Activated naive CD4-positive, alpha-beta T cell (primary cell): ENCODE results near the gene ATR.
"Not testable (repeated sequence)": the region's sequence is repeated elsewhere in the genome, so short reads cannot be mapped to it uniquely, and the experiment has no call there.

ENCODE experiments used
- DNase-seq, 4 experiments: peaks; one replicate each; lab custom pipeline; 2025; lab: John Stamatoyannopoulos, UW

ATR gene

DNA sequence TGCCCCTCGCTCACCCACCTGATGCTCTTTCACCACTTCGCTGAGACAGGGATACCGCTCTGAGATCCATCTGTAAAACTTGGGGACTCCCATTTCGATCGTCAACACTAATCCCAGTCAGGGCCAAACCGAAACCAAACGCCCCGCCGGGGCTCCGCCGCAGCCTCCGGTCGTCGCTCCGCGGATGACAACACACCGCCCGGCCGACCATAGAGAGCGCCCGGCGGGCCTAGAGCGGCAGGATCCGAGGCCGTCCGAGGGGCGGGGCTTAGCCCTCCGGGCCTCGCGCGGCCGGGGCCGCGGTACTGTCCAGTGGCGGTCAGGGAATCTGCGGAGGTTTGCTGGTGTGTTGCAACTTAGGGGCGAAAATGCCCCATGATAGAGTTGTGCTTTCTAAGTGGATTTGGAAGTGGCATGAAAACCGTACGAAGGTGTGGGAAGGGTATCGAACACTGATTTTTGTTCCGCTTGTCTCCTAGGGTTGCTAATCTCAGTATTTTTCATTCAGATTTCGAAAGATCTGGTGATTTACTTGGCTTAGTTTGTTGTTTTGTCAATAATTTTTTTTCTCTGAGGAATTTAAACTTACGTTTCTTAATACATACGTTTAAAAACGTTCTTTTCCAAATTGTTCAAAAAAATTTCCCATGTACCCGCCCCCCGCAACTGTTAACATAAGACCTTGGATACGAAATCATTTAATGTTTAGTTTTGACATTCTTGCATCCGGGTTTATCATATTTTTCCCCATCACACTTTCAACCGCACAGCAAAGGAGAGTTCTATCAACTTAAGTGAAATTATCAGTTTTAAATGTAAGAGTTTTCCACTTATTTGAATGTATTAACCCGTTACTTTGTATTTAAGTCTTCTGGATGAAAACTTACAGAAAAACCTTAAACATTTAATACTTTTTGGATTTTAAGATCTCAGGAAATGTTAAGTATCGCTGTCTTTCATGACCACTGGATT is 130.4 kb downstream of the ATR start, which contains the start of gene XRN1:
TSS of gene XRN1 (minus strand) at position 186 of the 972 bp plus-strand sequence. CDS start at position 93, 93 bp downstream.
- peak; percentile 68 to 93 (median 84) for DNase-seq

DNA sequence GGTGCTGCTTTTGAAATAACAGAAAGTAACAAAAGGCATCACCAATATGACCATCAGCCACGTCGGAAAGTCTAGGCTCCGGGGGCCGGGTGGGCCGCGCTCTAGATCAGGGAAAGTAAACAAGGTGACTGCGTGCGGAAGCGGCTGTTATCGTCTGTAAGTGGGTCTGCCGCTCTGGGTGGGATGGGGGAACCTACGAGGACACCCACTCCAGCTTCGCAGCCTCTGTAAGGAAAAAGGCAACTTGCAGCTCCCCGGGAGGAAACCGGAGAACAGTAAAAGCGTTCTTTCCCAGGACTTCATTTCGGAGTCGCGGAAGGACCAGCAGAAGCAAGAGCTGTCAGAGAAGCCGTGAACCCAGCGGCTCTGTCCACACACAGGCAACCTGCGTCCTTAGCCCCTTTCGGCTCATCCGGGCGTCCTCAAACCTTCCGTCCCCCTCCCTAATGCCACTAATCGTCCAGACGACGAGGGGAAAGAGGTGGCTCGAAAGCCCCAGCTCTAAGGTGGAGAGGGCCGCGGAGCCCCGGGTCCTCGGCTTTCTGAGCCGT is 131.2 kb downstream of the ATR start:
- DNase-seq = peak in 3 of 4 experiments; percentile 20 to 34 (median 24)

DNA sequence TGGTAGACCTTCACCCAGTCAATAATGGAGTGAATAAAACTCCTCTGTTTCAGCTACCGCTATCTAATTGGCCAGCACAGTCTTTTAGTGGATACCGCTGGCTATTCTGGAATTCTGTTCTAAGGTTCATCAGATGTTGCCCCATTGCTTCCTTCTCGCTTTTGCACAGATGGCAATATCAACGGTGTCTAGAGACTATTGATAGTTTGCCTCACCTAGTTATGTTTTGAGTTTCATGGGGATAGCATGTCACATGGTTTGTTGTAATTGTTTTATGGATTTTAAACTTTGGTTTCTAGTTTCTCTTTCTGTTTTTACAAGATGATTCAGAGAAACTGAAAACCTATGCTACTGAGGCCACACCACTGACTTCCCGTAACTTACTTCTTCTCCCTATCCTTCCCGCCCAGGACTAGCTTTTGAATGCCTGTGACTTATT is 132.7 kb downstream of the ATR start:
- no peak for DNase-seq

DNA sequence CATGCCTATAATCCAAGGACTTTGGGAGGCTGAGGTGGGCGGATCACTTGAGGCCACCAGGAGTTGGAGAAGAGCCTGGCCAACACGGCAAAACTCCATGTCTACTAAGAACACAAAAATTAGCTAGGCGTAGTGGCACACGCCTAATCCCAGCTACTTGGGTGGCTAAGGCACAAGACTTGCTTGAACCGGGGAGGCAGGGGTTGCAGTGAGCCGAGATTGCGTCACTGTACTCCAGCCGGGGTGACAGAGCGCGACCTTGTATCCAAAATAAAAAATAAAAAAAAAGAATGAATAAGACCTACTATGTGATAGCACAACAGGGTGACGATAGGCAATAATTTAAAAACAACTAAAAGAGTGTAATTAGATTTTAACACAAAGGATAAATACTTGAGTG is 134.2 kb downstream of the ATR start:
- no peak for DNase-seq

DNA sequence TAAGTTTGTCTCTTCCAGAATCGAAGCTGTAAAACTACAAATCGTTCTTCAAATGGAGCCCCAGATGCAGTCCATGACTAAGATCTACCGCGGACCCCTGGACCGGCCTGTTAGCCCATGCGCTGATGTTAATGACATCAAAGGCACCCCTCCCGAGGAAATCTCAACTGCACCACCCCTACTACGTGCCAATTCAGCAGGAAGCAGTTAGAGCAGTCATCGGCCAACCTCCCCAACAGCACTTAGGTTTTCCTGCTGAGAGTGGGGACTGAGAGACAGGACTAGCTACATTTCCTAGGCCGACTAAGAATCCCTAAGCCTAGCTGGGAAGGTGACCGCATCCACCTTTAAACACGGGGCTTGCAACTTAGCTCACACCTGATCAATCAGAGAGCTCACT is 135.5 kb downstream of the ATR start:
- DNase-seq = not testable (repeated sequence)

DNA sequence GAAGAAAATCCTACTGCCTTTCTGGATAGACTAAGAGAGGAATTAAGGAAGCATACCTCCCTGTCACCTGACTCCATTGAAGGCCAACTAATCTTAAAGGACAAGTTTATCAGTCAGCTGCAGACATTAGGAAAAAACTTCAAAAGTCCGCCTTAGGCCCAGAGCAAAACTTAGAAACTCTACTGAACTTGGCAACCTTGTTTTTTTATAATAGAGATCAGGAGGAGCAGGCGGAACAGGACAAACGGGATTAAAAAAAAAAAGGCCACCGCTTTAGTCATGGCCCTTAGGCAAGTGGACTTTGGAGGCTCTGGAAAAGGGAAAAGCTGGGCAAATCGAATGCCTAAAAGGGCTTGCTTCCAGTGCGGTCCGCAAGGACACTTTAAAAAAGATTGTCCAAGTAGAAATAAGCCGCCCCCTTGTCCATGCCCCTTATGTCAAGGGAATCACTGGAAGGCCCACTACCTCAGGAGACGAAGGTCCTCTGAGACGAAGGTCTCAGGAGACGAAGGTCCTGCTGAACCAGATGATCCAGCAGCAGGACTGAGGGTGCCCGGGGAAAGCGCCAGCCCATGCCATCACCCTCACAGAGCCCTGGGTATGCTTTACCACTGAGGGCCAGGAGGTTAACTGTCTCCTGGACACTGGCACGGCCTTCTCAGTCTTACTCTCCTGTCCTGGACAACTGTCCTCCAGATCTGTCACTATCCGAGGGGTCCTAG is 138.9 kb downstream of the ATR start:
- DNase-seq = not testable (repeated sequence)

DNA sequence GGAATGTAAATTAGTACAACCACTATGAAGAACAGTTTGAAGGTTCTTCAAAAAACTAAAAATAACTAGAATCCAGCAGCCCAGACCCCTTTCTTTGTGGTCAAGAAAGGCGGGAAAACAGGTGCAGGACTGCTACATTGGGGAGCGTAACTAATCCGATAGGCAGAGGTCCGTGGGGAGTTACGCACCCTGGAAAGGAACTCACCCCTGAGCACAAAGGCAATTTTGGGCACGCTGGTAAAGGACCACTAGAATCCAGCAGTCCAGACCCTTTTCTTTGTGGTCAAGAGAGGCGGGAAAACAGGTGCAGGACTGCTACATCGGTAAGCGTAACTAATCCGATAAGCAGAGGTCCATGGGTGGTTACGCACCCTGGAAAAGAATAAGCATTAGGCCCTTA is 140.4 kb downstream of the ATR start:
- DNase-seq = not testable (repeated sequence)

DNA sequence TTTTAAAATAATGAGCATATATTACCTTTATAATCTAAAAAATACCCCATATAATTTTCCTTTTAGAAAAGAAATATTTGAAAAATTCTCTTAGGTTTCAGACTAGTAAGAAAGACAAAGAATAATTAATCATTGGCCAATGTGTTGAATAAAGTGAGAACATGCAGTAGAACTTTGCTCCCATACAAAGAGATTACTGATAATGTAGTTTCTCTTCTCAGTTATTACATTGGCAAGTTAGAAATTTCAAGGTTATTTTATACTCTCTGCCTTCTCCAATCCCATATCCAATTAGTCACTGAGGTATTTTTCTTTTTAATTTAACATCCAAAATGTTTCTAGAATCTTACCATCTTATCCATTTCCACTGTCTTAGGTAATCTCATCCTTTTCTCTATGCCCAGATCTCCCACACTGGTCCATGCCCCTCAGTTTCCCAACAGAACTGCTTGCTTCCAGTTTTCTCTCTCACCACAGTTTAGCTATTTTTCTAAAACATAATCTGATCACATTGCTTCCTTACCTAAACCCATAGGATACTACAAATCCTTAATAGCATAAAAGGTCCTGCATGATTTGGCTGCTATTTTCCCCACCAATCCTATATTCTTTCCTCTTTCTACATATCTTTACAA is 141.5 kb downstream of the ATR start:
- no peak for DNase-seq

DNA sequence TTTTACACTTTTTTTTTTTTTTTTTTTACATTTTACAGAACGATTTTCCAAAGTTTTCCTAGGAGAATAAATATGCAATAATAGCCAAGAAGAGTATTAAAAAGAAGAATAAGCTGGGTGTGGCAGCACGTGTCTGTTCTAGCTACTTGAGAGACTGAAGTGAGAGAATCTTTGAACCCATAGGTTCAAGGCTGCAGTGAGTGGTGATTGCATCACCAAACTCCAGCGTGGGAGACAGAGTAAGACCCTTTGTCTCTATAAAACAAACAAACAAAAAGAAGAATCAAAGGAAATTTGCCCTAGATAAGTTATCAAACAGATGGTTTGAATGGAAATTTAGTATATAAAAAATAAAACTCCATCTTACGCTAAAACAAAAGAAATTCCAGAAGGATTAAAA is 144.0 kb downstream of the ATR start:
- DNase-seq = no peak

DNA sequence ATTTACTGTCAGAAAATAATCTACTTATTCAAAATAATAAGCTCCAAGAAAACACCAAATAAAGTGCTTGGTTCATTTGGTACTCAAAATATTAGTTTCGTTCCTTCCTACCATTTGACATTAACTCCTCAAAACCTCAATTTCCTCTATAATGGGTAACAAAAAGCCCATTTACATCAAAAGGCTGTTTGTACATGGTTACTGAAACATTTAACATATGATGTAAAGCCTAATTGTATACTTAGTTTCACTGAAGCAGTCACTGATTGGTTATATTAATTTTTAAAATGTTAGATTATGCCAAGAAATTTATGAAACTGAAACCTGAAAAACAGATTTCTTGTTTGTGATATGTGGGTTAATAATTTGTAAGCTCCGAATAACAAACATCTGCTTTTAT is 145.4 kb downstream of the ATR start:
- DNase-seq = no peak

DNA sequence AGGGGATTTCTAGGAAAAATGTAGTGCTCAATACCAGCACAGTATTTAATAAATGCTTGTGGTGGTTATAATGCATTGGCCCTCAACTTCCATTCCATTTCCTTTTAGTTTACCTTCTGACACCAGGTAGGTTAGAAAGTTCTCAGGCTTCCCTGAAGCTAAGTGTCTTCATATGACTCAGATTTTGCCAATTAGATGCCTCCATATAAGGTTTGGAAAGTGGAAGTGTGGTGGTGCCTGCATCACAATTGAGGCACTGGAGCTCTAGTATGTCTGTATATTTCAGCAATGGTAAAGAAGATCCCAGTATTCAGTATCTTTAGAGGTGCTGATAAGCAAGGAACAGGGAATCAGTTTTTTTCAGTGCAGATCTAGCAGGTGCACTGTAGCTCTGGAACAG is 149.0 kb downstream of the ATR start:
- DNase-seq = no peak

DNA sequence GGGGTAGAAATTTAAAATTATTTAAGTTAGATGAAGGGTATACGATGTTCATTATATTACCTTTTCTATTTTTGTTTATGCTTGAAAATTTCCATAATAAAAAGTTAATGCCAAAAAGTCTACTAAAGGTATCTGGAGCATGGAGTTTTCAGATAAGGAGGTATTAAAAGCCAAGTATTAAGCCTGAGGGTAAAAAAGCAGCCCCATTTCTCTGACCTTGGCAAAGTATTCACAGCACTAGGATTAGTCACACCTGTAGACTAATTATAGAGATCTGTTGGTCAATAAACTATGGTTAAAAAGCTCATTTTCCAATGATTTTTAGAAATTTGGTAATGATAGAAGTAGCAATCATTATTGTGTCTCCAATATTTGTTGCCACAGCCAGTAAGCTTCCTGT is 153.8 kb downstream of the ATR start:
- DNase-seq = no peak

DNA sequence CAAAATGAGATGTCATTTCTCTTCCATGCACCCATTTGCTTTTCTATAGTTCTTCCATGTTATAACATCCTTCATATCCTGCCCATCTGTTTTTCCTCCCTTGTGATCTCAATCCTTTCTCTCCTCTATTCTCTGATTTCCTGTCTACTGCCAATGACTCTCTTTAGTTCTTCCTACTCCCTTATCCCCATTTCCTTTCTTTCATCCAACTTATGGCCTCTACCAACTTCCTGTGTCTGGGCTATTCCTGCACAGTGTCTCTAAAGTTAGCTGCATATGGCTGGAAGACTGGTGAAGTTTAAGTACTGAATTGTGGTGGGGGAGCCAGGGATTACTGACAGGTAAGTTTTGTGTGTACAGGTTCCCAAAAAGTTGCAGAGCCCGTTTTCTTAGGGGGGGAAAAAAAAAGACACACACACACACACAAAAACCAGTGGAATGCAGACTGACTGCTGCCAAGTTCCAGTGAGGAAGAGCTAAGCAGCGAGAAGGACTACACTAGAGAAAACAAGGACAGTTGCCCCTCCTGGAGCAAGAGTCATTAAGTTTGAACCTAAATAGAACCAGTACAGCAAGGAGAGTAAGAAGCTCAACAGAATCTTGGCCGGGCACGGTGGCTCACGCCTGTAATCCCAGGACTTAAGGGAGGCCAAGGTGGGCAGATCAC is 159.5 kb downstream of the ATR start:
- no peak for DNase-seq

DNA sequence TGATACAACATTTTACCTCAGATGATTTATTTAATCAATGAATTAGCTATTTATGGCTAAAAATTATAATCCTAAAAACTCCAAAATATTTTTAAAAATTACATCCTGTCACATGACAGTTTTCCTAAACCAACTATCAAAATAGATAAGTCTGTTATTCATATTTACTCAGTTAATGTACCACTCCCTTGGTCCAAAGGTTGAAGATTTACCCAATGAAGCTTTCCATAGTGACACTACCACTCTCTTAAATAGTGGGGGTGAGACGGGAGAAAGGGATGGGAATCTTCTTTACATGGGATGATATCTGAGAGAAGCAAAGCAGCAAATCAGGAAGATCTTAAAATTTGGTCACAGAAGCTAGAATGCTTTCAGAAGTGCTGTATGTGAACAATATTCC is 161.2 kb downstream of the ATR start:
- no peak for DNase-seq

DNA sequence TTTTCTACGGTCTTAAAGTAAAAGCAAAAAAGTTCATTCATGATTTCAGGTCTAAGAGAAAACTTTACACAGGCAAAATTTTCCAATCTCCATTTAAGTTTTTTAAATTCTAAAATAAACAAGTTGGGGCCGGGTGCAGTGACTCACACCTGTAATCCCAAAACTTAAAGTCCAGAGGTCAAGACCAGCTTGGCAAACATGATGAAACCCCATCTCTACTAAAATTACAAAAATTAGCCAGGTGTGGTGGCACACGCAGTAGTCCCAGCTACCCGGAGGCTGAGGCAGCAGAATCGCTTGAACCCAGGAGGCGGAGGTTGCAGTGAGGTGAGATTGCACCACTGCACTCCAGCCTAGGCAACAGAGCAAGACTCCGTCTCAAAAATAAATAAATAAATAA is 178.0 kb downstream of the ATR start:
- DNase-seq = not testable (repeated sequence)
